ENCODE results near the gene ALDH1L1. TPM values are rescaled to one million over a fixed set of nuclear protein-coding genes. Genes with fewer than 3 reads are reported as not detected.

ALDH1L1 gene
- total RNA-seq, 1 experiment from 2014 or later, result 0.36 TPM

GRCh38 chr3:126202276-126202675 lies 21.9 kb upstream of the ALDH1L1 start:
- no peak for ATAC-seq
- POLR2A ChIA-PET, result no interaction called here
- in situ Hi-C loops (cut with HindIII; ENCODE audit: low pct_unique_long_range_greater_than_20kb, low sequenced_read_pairs) (no loop called here), intact Hi-C loops (cut with micrococcal nuclease; ENCODE audit: unreplicated experiment) (no loop called here)
- Histone ChIP-seq H3K9me3 (ENCODE audit: control insufficient read depth, insufficient read depth, low read depth, low read length) (no peaks in the 10 kb centered on the region), H3K4me1 (ENCODE audit: control insufficient read depth, insufficient read depth, low read length) (no peaks in the 10 kb centered on the region), H3K4me3 (ENCODE audit: low read depth in 2 of 2, low read length in 2 of 2) (no peak overlapping the region), H3K36me3 (ENCODE audit: control insufficient read depth, insufficient read depth, low read length) (no peaks in the 10 kb centered on the region), H3K27ac (ENCODE audit: low read length) (no peak overlapping the region), H3K27me3 (ENCODE audit: control insufficient read depth, insufficient read depth, low read length) (peaks cover 5% of the 10 kb centered on the region; the same call in 1 of the 2 replicates)
- no TSS peak for BruUV-seq (replicated peaks)
- no peak for DNase-seq (ENCODE audit: low read depth, low spot score)
- TF ChIP-seq POLR2AphosphoS5 (IDR thresholded peaks at IDR 0.05; ENCODE audit: low read depth, low read length), result no peak
- TF ChIP-seq SIN3A (IDR thresholded peaks at IDR 0.05; ENCODE audit: borderline replicate concordance, insufficient read depth, low read depth, low read length), result no peak
- TF ChIP-seq TCF7L2 (IDR thresholded peaks at IDR 0.05; ENCODE audit: low read depth, low read length), result no peak
- TF ChIP-seq, protein P1, sequence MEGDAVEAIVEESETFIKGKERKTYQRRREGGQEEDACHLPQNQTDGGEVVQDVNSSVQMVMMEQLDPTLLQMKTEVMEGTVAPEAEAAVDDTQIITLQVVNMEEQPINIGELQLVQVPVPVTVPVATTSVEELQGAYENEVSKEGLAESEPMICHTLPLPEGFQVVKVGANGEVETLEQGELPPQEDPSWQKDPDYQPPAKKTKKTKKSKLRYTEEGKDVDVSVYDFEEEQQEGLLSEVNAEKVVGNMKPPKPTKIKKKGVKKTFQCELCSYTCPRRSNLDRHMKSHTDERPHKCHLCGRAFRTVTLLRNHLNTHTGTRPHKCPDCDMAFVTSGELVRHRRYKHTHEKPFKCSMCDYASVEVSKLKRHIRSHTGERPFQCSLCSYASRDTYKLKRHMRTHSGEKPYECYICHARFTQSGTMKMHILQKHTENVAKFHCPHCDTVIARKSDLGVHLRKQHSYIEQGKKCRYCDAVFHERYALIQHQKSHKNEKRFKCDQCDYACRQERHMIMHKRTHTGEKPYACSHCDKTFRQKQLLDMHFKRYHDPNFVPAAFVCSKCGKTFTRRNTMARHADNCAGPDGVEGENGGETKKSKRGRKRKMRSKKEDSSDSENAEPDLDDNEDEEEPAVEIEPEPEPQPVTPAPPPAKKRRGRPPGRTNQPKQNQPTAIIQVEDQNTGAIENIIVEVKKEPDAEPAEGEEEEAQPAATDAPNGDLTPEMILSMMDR (IDR thresholded peaks at IDR 0.05), result no peak
- TF ChIP-seq REST (IDR thresholded peaks at IDR 0.05; ENCODE audit: insufficient read depth in 1 of 2, low read depth in 2 of 2, low read length in 1 of 2), result no peak
- CTCF ChIA-PET, result no interaction called here

- DNase-seq (ENCODE audit: low read depth, low spot score), result no peak
- Histone ChIP-seq H3K4me1 (ENCODE audit: control insufficient read depth, insufficient read depth, low read length) (no peaks in the 10 kb centered on the region), H3K27me3 (ENCODE audit: control insufficient read depth, insufficient read depth, low read length) (peaks cover 5% of the 10 kb centered on the region; the same call in 1 of the 2 replicates), H3K4me3 (ENCODE audit: low read depth in 2 of 2, low read length in 2 of 2) (no peak overlapping the region), H3K36me3 (ENCODE audit: control insufficient read depth, insufficient read depth, low read length) (no peaks in the 10 kb centered on the region), H3K27ac (ENCODE audit: low read length) (no peak overlapping the region), H3K9me3 (ENCODE audit: control insufficient read depth, insufficient read depth, low read depth, low read length) (no peaks in the 10 kb centered on the region)
- POLR2A ChIA-PET, result no interaction called here
- intact Hi-C loops (cut with micrococcal nuclease; ENCODE audit: unreplicated experiment) (no loop called here), in situ Hi-C loops (cut with HindIII; ENCODE audit: low pct_unique_long_range_greater_than_20kb, low sequenced_read_pairs) (no loop called here)
- CTCF ChIA-PET, result no interaction called here
- no peak for TF ChIP-seq SIN3A (IDR thresholded peaks at IDR 0.05; ENCODE audit: borderline replicate concordance, insufficient read depth, low read depth, low read length)
- TF ChIP-seq REST (IDR thresholded peaks at IDR 0.05; ENCODE audit: insufficient read depth in 1 of 2, low read depth in 2 of 2, low read length in 1 of 2), result no peak
- no peak for TF ChIP-seq TCF7L2 (IDR thresholded peaks at IDR 0.05; ENCODE audit: low read depth, low read length)
- TF ChIP-seq, protein P1 (IDR thresholded peaks at IDR 0.05), result no peak
- TF ChIP-seq POLR2AphosphoS5 (IDR thresholded peaks at IDR 0.05; ENCODE audit: low read depth, low read length), result no peak
- no peak for ATAC-seq
- no TSS peak for BruUV-seq (replicated peaks)
These were observed 20.8 kb upstream of the ALDH1L1 start for GRCh38 chr3:126201168-126201567.
